ENCODE results near the gene BCL2. TPM values are rescaled to one million over a fixed set of nuclear protein-coding genes. Genes with fewer than 3 reads are reported as not detected.

Gene BCL2
- total RNA-seq = 10 to 100 TPM; 16.0 to 20.8 TPM
- 6.3 TPM for polyA plus RNA-seq (ENCODE audit: insufficient read depth, low read depth, low replicate concordance)
- long read RNA-seq, donor 1, full-length matches to known transcripts = 14 of 14 reads
- long read RNA-seq, donor 1, partial matches to known transcripts = 0 of 14 reads
- long read RNA-seq, donor 1, other reads (novel, unspliced or antisense) = 0 of 14 reads
- long read RNA-seq, donor 2, full-length matches to known transcripts = 5 of 5 reads
- long read RNA-seq, donor 2, partial matches to known transcripts = 0 of 5 reads
- long read RNA-seq, donor 2, other reads (novel, unspliced or antisense) = 0 of 5 reads

GRCh38 chr18:63319383-63320122, at the start of gene BCL2:
Gene BCL2 (minus strand): TSS chr18:63319769.
- TF ChIP-seq, protein P1, sequence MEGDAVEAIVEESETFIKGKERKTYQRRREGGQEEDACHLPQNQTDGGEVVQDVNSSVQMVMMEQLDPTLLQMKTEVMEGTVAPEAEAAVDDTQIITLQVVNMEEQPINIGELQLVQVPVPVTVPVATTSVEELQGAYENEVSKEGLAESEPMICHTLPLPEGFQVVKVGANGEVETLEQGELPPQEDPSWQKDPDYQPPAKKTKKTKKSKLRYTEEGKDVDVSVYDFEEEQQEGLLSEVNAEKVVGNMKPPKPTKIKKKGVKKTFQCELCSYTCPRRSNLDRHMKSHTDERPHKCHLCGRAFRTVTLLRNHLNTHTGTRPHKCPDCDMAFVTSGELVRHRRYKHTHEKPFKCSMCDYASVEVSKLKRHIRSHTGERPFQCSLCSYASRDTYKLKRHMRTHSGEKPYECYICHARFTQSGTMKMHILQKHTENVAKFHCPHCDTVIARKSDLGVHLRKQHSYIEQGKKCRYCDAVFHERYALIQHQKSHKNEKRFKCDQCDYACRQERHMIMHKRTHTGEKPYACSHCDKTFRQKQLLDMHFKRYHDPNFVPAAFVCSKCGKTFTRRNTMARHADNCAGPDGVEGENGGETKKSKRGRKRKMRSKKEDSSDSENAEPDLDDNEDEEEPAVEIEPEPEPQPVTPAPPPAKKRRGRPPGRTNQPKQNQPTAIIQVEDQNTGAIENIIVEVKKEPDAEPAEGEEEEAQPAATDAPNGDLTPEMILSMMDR (IDR thresholded peaks at IDR 0.05) = no peak
- no peak for TF ChIP-seq POLR2A (IDR thresholded peaks at IDR 0.05)
- Histone ChIP-seq H3K27me3 (no peaks in the 10 kb centered on the region), H3K27ac (peak within 1 kb of the TSS; percentile 83 to 93), H3K4me1 (peaks cover 19% of the 10 kb centered on the region), H3K9me3 (no peaks in the 10 kb centered on the region), H3K36me3 (ENCODE audit: low read depth, missing control alignments) (no peaks in the 10 kb centered on the region), H3K4me3 (peak within 1 kb of the TSS; percentile 71 to 86)
- intact Hi-C loops (cut with DNase I; ENCODE audit: low total_unique reads) = loop anchor here (5.0 to 10.0 kb wide), 2 partner anchors 55 to 192 kb away; no protein-coding TSS in a partner anchor
- 0% methylated on average over 40 to 55 of the region's 78 CpGs for WGBS, 2 donors
- DNase-seq = peak; percentile 57

DNA sequence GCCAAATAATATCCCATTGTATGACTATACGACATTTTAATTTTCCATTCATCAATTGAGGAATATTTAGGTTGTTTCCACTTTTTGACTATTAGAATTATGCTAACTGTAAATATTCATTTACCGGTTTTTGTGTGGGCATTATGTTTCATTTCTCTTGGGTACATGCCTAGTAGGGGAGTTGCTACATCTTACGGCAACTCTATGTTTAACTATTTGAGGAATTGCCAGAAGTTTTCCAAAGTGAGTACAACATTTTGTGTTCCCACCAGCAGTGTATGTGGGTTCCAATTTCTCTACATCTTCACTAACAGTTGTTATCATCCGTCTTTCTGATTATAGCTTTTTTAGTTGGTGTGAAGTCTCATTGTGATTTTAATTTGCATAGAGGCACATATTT, 49.0 kb upstream of the BCL2 start:
- no peak overlapping the region for H3K27ac ChIP-seq
- no peaks in the 10 kb centered on the region for H3K36me3 ChIP-seq (ENCODE audit: low read depth, missing control alignments)
- 47 to 50% methylated on average over 4 of the region's 4 CpGs for WGBS, 2 donors
- no peak for DNase-seq
- H3K9me3 ChIP-seq = no peaks in the 10 kb centered on the region
- no peaks in the 10 kb centered on the region for H3K27me3 ChIP-seq
- no peak overlapping the region for H3K4me3 ChIP-seq
- intact Hi-C loops (cut with DNase I; ENCODE audit: low total_unique reads) = no loop called here
- H3K4me1 ChIP-seq = peaks cover 9% of the 10 kb centered on the region
- TF ChIP-seq, protein P1 (IDR thresholded peaks at IDR 0.05) = no peak
- TF ChIP-seq POLR2A (IDR thresholded peaks at IDR 0.05) = no peak

DNA sequence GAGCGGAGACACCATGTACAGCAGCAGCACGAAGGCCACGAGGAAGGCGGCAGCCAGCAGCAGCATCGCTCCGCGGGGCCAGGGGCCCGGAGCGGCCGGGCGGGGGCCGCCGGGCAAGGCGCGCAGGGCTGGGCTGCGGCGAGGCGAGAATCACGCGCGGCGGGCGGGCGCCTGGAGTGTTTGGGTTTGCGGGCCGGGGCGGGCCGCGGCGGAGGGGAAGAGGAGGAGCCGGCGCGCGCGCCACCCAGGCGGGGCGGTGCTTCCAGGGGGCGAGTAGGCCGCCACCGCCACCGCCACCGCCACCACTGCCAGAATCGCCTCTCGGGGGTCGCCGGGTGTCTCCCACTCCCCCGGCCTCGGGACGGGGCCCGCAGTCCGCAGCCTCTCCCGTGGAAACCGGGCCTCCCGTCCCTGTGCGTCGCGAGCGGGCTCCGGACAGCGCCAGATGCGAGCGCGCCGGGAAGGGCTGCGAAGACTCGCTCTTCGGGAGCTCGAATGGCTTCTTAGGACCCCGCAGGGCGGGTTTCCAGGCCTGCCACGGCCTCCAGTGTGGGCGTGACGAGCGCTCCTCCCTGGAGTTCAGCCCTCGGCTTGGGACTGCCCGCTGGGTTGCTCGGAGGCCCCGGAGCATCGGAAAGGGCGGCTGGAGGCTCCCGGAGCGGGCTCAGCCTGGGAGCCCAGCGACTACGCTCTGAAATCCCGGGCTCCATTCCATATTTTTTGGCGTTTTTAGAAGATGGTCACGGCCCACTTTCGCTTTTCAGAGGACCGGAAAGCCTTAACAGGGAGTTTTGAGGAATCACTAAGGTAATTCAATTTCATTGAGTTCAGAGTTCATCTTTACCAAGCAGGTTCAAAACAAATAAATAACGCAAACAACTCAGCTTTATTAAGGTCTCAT, 47.7 kb upstream of the BCL2 start, which contains the start of gene KDSR:
Gene KDSR, minus strand, starts transcription at position 154 of the 901 bp plus-strand sequence. Its CDS starts 88 bp downstream, at position 66.
- Histone ChIP-seq H3K4me3 (peak within 1 kb of the TSS; percentile 83 to 97), H3K36me3 (ENCODE audit: low read depth, missing control alignments) (no peaks in the 10 kb centered on the region), H3K9me3 (no peaks in the 10 kb centered on the region), H3K4me1 (peaks cover 9% of the 10 kb centered on the region), H3K27ac (peak within 1 kb of the TSS; percentile 95 to 96), H3K27me3 (no peaks in the 10 kb centered on the region)
- intact Hi-C loops (cut with DNase I; ENCODE audit: low total_unique reads) = no loop called here
- DNase-seq = peak; percentile 96
- TF ChIP-seq, protein P1 (IDR thresholded peaks at IDR 0.05) = no peak
- peak; percentile 3 for TF ChIP-seq POLR2A (IDR thresholded peaks at IDR 0.05)
- WGBS, 2 donors = 1 to 5% methylated on average over 4 to 53 of the region's 90 CpGs

DNA sequence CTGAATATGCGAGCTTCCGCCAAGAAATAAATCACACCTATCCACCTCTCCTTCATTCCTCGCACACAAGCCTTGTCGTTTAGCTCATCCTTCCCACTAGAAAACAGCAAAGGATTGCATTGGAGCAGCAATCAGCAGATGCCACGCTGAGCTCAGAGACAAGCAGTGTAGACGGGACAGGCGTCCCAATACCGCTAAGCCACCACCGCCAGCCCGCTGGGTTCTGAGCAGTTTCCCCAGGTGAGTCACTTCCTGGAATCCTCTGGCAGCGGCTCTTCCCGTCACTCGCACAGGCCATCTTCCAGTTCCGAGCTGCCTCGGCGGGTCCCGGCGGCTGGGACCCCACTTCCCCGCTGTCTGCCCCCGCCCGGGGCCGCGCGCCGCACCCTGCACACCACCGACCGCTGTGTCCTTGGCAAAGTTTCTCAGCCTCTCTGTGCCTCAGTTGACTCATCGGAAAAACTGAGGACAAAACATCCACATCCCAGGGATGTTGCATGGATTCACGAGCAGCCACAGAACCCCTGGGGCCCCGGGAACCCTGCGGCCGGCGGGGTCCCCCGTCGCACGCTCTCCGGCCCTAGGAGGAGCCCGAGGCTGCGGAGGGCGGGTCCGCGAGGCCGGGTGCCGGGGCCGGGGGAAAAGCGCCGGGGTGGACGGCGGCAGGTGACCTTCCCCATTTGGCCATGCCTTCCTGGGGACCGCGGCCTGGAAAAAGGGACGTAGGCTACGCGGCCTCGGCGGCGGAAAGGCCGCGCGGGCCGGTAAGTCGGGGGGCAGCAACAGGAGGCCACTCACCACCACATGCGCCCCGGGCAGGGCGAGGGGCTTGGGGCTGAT, 46.9 kb upstream of the BCL2 start:
- Histone ChIP-seq H3K4me1 (peaks cover 9% of the 10 kb centered on the region), H3K4me3 (peak overlapping the region; percentile 83 to 97), H3K36me3 (ENCODE audit: low read depth, missing control alignments) (no peaks in the 10 kb centered on the region), H3K27ac (peak overlapping the region; percentile 78 to 96), H3K9me3 (no peaks in the 10 kb centered on the region), H3K27me3 (no peaks in the 10 kb centered on the region)
- TF ChIP-seq, protein P1 (IDR thresholded peaks at IDR 0.05) = no peak
- no peak for TF ChIP-seq POLR2A (IDR thresholded peaks at IDR 0.05)
- DNase-seq = peak; percentile 37
- WGBS, 2 donors = 0 to 1% methylated on average over 21 to 65 of the region's 65 CpGs
- intact Hi-C loops (cut with DNase I; ENCODE audit: low total_unique reads) = no loop called here
